ENCODE results near the gene SPOCK1. TPM values are rescaled to one million over a fixed set of nuclear protein-coding genes. Genes with fewer than 3 reads are reported as not detected.

SPOCK1 gene
- total RNA-seq, 1 donor from 2014 or later: 6.8 TPM

DNA sequence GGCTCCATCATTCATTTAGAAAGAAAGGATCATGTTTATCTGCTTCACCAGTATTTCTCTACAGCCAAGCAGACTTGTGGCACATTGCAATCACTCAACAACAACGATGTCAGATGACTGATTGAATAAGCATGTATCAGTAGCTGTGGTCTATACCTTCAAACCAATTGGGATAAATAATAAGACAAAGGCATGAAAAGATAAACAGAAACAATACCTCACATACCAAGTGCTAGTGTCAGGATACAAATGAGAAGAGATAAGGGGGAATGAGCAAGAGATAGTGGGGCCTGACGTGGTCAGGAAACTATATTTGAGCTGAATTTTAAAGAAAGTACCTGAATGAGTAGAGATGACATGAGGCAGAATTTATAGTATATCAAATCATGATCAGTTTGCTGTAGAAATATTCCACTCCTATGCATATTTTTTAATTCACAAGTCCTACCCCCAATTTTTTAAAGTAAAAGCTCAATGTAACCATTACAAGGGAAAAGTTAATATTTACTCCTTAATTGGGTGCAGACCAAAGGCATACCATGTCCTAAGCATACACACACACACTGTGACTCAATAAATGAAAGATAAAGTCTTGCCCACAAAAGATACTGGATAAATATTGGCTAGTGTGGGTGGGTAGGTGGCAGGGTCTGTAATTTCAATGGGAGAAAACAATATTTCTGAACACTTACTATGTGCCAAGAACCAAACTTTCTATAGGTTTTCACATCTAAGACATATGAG lies 284.5 kb downstream of the SPOCK1 start:
- no peaks in the 10 kb centered on the region for H3K36me3 ChIP-seq (ENCODE audit: control insufficient read depth, insufficient read depth, low read length)

DNA sequence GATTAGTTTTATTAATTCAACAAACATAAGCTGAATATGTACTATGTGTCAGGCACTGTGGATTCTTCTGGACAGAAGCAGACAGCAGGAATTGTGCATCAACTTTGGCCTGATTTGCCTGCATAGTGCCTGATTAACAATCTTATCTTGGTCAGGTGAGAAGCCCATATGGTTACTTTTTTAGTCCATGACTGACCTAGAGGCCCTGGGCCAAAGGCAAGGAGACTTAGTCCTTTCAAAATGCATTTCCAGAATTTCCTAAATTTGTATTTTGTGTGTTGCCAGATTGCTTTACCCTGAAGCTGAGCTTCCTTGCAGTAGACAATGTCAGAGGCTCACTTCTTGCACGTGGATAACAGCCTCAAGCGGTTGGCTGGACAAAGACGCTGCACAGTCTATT lies 286.7 kb downstream of the SPOCK1 start:
- no peak for DNase-seq (ENCODE audit: low read depth)
- TF ChIP-seq, protein P1, sequence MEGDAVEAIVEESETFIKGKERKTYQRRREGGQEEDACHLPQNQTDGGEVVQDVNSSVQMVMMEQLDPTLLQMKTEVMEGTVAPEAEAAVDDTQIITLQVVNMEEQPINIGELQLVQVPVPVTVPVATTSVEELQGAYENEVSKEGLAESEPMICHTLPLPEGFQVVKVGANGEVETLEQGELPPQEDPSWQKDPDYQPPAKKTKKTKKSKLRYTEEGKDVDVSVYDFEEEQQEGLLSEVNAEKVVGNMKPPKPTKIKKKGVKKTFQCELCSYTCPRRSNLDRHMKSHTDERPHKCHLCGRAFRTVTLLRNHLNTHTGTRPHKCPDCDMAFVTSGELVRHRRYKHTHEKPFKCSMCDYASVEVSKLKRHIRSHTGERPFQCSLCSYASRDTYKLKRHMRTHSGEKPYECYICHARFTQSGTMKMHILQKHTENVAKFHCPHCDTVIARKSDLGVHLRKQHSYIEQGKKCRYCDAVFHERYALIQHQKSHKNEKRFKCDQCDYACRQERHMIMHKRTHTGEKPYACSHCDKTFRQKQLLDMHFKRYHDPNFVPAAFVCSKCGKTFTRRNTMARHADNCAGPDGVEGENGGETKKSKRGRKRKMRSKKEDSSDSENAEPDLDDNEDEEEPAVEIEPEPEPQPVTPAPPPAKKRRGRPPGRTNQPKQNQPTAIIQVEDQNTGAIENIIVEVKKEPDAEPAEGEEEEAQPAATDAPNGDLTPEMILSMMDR (IDR thresholded peaks at IDR 0.05; ENCODE audit: insufficient read depth, low read length, severe bottlenecking): no peak
- no peak for FAIRE-seq
- H3K4me3 ChIP-seq (ENCODE audit: low read depth, low read length): no peak overlapping the region
- no peaks in the 10 kb centered on the region for H3K36me3 ChIP-seq (ENCODE audit: control insufficient read depth, insufficient read depth, low read length)
- no peaks in the 10 kb centered on the region for H3K27me3 ChIP-seq (ENCODE audit: control insufficient read depth, insufficient read depth, low read length)

More for the DNA sequence above, 284.5 kb downstream of the SPOCK1 start:
- FAIRE-seq (no peak), DNase-seq (ENCODE audit: low read depth) (no peak)
- no peak overlapping the region for H3K4me3 ChIP-seq (ENCODE audit: low read depth, low read length)
- TF ChIP-seq, protein P1 (IDR thresholded peaks at IDR 0.05; ENCODE audit: insufficient read depth, low read length, severe bottlenecking): no peak
- no peaks in the 10 kb centered on the region for H3K27me3 ChIP-seq (ENCODE audit: control insufficient read depth, insufficient read depth, low read length)

DNA sequence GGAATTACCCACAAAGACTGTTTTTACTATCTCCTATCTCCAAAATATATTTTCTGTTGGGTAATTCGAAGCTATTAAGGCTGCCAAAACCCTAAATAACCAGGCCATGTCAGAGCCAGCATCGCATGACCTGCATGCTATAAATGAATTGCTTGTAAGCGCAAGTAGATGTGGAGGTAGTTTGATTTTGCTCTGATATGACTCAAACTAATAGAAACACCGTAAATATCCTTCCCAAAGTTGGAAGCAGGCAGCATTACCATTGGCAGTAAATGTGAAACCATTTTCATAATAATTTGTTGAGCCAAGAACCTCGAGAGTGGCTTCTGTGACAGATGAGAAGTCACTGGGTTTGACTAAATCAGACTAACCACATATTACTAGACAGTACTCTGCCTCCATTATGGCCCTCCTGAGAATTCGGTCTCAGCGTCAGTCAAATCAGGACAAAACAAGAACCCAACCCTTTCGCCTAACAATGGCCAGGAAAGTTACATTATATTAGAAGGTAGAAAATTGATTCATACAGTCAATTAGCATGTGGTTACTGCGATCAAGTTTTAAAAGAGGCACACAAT lies 289.8 kb downstream of the SPOCK1 start:
- Histone ChIP-seq H3K27me3 (ENCODE audit: control insufficient read depth, insufficient read depth, low read length) (no peaks in the 10 kb centered on the region), H3K4me3 (ENCODE audit: low read depth, low read length) (no peak overlapping the region), H3K36me3 (ENCODE audit: control insufficient read depth, insufficient read depth, low read length) (no peaks in the 10 kb centered on the region)
- TF ChIP-seq, protein P1 (IDR thresholded peaks at IDR 0.05; ENCODE audit: insufficient read depth, low read length, severe bottlenecking): no peak
- FAIRE-seq (no peak), DNase-seq (ENCODE audit: low read depth) (no peak)

DNA sequence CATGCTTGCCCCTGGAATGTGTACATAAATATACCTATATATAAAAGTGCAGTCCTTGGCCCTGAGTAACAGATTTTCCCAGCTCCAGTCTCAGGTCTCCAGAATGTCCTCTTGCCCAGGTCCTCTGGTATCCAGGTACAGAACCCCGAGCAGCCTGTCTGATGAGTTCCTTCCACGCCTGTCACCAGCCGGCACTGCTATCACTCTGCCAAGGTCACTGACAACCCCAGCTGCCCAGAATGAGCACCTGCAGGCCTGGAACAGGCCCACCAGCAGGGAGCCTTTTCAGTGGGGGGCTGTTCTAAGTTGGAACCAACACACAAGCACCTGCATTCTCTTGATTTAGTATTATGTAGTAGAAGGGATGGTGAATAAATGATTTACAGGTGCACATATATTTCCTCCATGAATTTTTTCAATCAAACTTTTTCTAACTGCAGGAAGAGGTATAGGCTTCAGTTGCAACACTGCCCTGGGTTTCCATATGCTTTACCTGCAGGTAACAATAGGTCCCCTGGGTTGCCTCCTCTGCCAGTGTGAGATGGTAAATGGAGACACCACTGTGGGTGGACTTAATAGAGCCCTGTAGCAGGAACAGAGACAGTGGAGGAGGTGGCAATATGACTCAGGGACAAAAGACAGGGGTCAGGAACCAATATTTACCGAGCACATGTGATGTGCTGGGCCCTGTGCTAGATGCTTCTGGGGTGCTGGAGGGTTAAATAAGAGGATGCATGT lies 291.9 kb downstream of the SPOCK1 start:
- DNase-seq (ENCODE audit: low read depth) (no peak), FAIRE-seq (no peak)
- TF ChIP-seq, protein P1 (IDR thresholded peaks at IDR 0.05; ENCODE audit: insufficient read depth, low read length, severe bottlenecking): no peak
- Histone ChIP-seq H3K36me3 (ENCODE audit: control insufficient read depth, insufficient read depth, low read length) (no peaks in the 10 kb centered on the region), H3K27me3 (ENCODE audit: control insufficient read depth, insufficient read depth, low read length) (no peaks in the 10 kb centered on the region), H3K4me3 (ENCODE audit: low read depth, low read length) (no peak overlapping the region)

DNA sequence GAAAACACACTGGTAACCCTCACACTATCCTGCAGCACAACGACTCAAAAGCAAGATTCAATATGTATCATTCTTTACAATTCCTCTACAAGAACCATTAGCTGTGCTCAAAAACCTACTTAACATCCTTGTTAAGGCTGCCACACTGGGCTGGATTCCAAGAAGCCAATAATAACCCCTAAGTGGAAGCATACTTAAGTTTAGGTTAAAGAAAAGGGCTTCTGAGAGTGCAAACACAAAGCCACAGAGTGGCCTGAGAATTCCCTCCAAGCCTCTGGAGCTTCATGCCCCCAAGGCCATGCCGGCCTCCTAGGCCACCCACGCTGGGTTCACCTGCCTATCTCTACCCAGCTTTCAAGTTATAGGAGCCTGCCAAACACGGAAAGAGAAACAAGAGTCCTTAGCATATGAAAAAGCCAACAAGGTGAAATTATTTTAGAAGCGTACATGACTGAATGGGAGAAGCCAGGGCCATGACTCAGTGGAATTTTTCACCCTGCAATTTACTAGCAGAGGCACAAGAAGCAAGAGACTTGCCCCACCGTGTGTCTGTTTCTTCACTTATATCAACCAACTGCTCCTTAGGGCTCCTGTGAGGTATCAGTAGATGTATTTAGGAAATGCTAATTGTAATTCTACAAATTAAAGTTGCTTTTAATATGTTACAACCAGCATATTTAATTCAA lies 293.0 kb downstream of the SPOCK1 start:
- TF ChIP-seq, protein P1 (IDR thresholded peaks at IDR 0.05; ENCODE audit: insufficient read depth, low read length, severe bottlenecking): peak; percentile 10
- Histone ChIP-seq H3K4me3 (ENCODE audit: low read depth, low read length) (no peak overlapping the region), H3K27me3 (ENCODE audit: control insufficient read depth, insufficient read depth, low read length) (no peaks in the 10 kb centered on the region), H3K36me3 (ENCODE audit: control insufficient read depth, insufficient read depth, low read length) (no peaks in the 10 kb centered on the region)
- FAIRE-seq: no peak
- DNase-seq (ENCODE audit: low read depth): peak; percentile 81

Measured in bronchial epithelial cell (primary cell).